IPS-NIHi11 (cell line): ENCODE results near the gene MED22.
A peak's percentile ranks its signal among the peaks of the same experiment; 100 is the strongest.

Experiments used
- DNase-seq: peaks from one replicate; pipeline ENCODE4 v3.0.0; 2012; ENCODE audit warnings: mixed read lengths, low spot score

Gene MED22

GRCh38 chr9:133355881-133356357 is 8.0 kb upstream of the MED22 start:
- no peak for DNase-seq

- no peak for DNase-seq
Measured at GRCh38 chr9:133354766-133355165, 6.8 kb upstream of the MED22 start.

GRCh38 chr9:133353548-133353947 is 5.6 kb upstream of the MED22 start:
- DNase-seq = no peak

- no peak for DNase-seq
Measured at GRCh38 chr9:133352635-133353340, 4.9 kb upstream of the MED22 start.

GRCh38 chr9:133351908-133352634 is 4.1 kb upstream of the MED22 start:
- DNase-seq = peak; percentile 69

- no peak for DNase-seq
Measured at GRCh38 chr9:133351526-133351907, 3.6 kb upstream of the MED22 start.

GRCh38 chr9:133349965-133350616 is 2.2 kb upstream of the MED22 start:
- no peak for DNase-seq

- no peak for DNase-seq
Measured at GRCh38 chr9:133348718-133349573, 1.0 kb upstream of the MED22 start.

GRCh38 chr9:133347515-133347984 is 381 bp downstream of the MED22 start:
- peak; percentile 74 for DNase-seq

GRCh38 chr9:133346021-133346785 is 1.7 kb downstream of the MED22 start:
- no peak for DNase-seq

- no peak for DNase-seq
Measured at GRCh38 chr9:133345596-133345995, 2.3 kb downstream of the MED22 start.

- DNase-seq = no peak
Measured at GRCh38 chr9:133344979-133345378, 3.0 kb downstream of the MED22 start.

GRCh38 chr9:133344071-133344470 is 3.9 kb downstream of the MED22 start:
- DNase-seq = no peak

GRCh38 chr9:133342570-133342969 is 5.4 kb downstream of the MED22 start:
- DNase-seq = no peak

- DNase-seq = peak; percentile 67
Measured at GRCh38 chr9:133342069-133342406, 5.9 kb downstream of the MED22 start.

GRCh38 chr9:133341369-133342068 is 6.4 kb downstream of the MED22 start:
- no peak for DNase-seq

- DNase-seq = no peak
Measured at GRCh38 chr9:133340916-133341315, 7.0 kb downstream of the MED22 start.

- no peak for DNase-seq
Measured at GRCh38 chr9:133340256-133340655, 7.7 kb downstream of the MED22 start.

- no peak for DNase-seq
Measured at GRCh38 chr9:133339641-133340040, 8.3 kb downstream of the MED22 start.

GRCh38 chr9:133335924-133336811 is 11.8 kb downstream of the MED22 start, which contains the start of gene SURF6:
SURF6 (minus strand) TSS chr9:133336188; CDS start chr9:133336132, 56 bp downstream.
- DNase-seq = peak; percentile 93
